ENCODE measurements around the gene ATL3.

The ATL3 gene

DNA sequence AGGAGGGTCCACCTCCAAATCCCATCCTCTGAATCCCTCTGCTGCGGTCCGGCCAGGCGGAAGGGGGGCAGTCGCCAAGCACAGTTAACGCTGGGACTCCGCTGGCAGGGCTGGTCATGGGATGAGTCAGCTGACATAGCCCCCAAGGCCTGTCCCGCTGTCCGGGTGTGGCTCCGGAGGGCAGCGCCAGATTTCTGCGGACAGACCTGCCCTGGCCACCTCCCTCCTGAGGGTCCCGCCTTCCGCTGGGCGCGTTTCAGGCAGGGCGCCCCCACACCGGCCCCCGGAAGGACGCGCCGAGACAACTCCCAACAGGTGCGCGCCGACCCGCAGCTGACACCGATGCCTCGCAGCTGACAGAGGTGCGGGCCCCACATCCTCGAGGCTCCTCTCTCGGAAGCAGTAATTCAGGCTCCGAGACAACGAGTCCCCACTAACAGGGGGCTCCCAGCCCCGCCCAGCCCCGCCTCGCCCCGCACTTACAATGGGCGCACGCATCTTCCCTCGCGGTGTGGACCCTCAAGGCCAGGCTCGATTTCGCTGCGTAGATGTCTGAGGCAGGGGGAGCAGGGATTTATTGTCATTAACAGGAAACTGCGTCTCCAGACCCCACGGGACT, 57.5 kb downstream of the ATL3 start:
- Histone ChIP-seq H3K79me2 (ENCODE audit: low read length) (no peaks in the 10 kb centered on the region), H3K9me2 (replicated peaks; ENCODE audit: insufficient read depth, low read length) (no peaks in the 10 kb centered on the region), H3K27ac (ENCODE audit: low read length) (no peak overlapping the region), H3K36me3 (replicated peaks; ENCODE audit: insufficient read depth, low read length) (no peaks in the 10 kb centered on the region), H2AFZ (ENCODE audit: low read length) (peak overlapping the region; percentile 62), H3K4me2 (ENCODE audit: low read depth, low read length) (peak overlapping the region; percentile 95; the same call in 1 of the 2 replicates), H4K20me1 (ENCODE audit: insufficient read depth, low read length) (no peaks in the 10 kb centered on the region), H3F3A (ENCODE audit: insufficient read depth, low read length) (no peaks in the 10 kb centered on the region), H3K4me3 (ENCODE audit: low read length) (peak overlapping the region; percentile 63), H3K4me1 (ENCODE audit: low read length) (no peaks in the 10 kb centered on the region), H3K9ac (ENCODE audit: low read length) (peak overlapping the region; percentile 9; the same call in 1 of the 2 replicates), H3K27me3 (replicated peaks; ENCODE audit: insufficient read depth, low read length) (no peaks in the 10 kb centered on the region), H3K9me3 (replicated peaks; ENCODE audit: insufficient read depth, low read length) (no peaks in the 10 kb centered on the region)
- TF ChIP-seq EZH2phosphoT487 (IDR thresholded peaks at IDR 0.05; ENCODE audit: low read length) (no peak), EZH2 (optimal IDR thresholded peaks at IDR 0.05; ENCODE audit: low read depth, low read length) (no peak)
- TF ChIP-seq, protein P1, sequence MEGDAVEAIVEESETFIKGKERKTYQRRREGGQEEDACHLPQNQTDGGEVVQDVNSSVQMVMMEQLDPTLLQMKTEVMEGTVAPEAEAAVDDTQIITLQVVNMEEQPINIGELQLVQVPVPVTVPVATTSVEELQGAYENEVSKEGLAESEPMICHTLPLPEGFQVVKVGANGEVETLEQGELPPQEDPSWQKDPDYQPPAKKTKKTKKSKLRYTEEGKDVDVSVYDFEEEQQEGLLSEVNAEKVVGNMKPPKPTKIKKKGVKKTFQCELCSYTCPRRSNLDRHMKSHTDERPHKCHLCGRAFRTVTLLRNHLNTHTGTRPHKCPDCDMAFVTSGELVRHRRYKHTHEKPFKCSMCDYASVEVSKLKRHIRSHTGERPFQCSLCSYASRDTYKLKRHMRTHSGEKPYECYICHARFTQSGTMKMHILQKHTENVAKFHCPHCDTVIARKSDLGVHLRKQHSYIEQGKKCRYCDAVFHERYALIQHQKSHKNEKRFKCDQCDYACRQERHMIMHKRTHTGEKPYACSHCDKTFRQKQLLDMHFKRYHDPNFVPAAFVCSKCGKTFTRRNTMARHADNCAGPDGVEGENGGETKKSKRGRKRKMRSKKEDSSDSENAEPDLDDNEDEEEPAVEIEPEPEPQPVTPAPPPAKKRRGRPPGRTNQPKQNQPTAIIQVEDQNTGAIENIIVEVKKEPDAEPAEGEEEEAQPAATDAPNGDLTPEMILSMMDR (IDR thresholded peaks at IDR 0.05; ENCODE audit: low read length), result no peak
- no peak for DNase-seq

DNA sequence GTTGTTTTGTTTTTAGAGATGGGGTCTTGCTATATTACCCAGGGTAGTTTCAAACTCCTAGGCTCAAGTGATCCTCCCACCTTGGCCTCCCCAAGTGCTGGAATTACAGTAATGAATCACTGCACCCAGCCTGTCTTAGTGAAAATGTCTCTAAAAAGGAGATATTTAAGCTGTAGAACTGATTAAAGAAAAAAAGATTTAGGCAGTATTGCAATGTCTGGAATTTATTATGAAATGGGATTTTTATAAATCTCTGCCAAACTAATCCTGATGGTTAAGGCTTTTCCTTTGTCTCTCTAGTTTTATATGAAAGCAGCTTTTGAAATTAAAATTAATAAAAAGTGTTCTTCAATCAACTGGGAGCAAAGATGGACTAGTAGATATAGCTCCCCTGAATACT, 59.0 kb downstream of the ATL3 start:
- TF ChIP-seq EZH2phosphoT487 (IDR thresholded peaks at IDR 0.05; ENCODE audit: low read length), result no peak
- TF ChIP-seq, protein P1 (IDR thresholded peaks at IDR 0.05; ENCODE audit: low read length), result no peak
- TF ChIP-seq EZH2 (optimal IDR thresholded peaks at IDR 0.05; ENCODE audit: low read depth, low read length), result no peak

DNA sequence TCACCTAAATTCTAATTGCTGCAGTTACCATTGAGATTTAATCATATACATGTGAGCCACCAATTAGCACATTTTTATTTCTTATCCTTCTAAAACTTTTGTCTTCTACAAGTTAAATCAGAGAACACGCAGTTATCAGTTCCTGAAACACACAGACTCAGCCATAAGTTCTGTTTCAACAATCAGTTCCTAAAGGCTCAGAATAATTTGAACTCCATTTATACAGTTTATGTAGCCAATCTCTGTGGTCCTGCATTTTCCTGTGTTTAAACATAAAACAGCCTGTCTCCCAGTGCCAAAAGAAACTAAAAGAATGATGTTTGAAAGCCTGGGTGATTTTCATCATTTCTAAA, 59.8 kb downstream of the ATL3 start:
- H3K4me2 ChIP-seq (ENCODE audit: low read depth, low read length), result no peak overlapping the region

More for the DNA sequence above, 59.0 kb downstream of the ATL3 start:
- H3K9ac ChIP-seq (ENCODE audit: low read length), result no peak overlapping the region
- H3K27ac ChIP-seq (ENCODE audit: low read length), result no peak overlapping the region
- no peaks in the 10 kb centered on the region for H3K79me2 ChIP-seq (ENCODE audit: low read length)
- no peak overlapping the region for H2AFZ ChIP-seq (ENCODE audit: low read length)
- no peak overlapping the region for H3K4me3 ChIP-seq (ENCODE audit: low read length)
- no peaks in the 10 kb centered on the region for H3K9me3 ChIP-seq (replicated peaks; ENCODE audit: insufficient read depth, low read length)
- no peak overlapping the region for H3K4me2 ChIP-seq (ENCODE audit: low read depth, low read length)
- no peak for DNase-seq
- no peaks in the 10 kb centered on the region for H3K9me2 ChIP-seq (replicated peaks; ENCODE audit: insufficient read depth, low read length)
- H3K27me3 ChIP-seq (replicated peaks; ENCODE audit: insufficient read depth, low read length), result no peaks in the 10 kb centered on the region
- no peaks in the 10 kb centered on the region for H4K20me1 ChIP-seq (ENCODE audit: insufficient read depth, low read length)
- no peaks in the 10 kb centered on the region for H3K4me1 ChIP-seq (ENCODE audit: low read length)
- H3K36me3 ChIP-seq (replicated peaks; ENCODE audit: insufficient read depth, low read length), result no peaks in the 10 kb centered on the region
- H3F3A ChIP-seq (ENCODE audit: insufficient read depth, low read length), result no peaks in the 10 kb centered on the region

More for the DNA sequence above, 59.8 kb downstream of the ATL3 start:
- no peak for DNase-seq
- TF ChIP-seq, protein P1 (IDR thresholded peaks at IDR 0.05; ENCODE audit: low read length), result no peak
- H3F3A ChIP-seq (ENCODE audit: insufficient read depth, low read length), result no peaks in the 10 kb centered on the region
- H4K20me1 ChIP-seq (ENCODE audit: insufficient read depth, low read length), result no peaks in the 10 kb centered on the region
- H2AFZ ChIP-seq (ENCODE audit: low read length), result no peak overlapping the region
- H3K4me3 ChIP-seq (ENCODE audit: low read length), result no peak overlapping the region
- no peak overlapping the region for H3K9ac ChIP-seq (ENCODE audit: low read length)
- H3K27ac ChIP-seq (ENCODE audit: low read length), result no peak overlapping the region
- H3K27me3 ChIP-seq (replicated peaks; ENCODE audit: insufficient read depth, low read length), result no peaks in the 10 kb centered on the region
- no peaks in the 10 kb centered on the region for H3K36me3 ChIP-seq (replicated peaks; ENCODE audit: insufficient read depth, low read length)
- no peaks in the 10 kb centered on the region for H3K4me1 ChIP-seq (ENCODE audit: low read length)
- H3K9me2 ChIP-seq (replicated peaks; ENCODE audit: insufficient read depth, low read length), result no peaks in the 10 kb centered on the region
- H3K9me3 ChIP-seq (replicated peaks; ENCODE audit: insufficient read depth, low read length), result no peaks in the 10 kb centered on the region
- H3K79me2 ChIP-seq (ENCODE audit: low read length), result no peaks in the 10 kb centered on the region
